ENCODE results near the gene EPB41L4B. TPM values are rescaled to one million over a fixed set of nuclear protein-coding genes. Genes with fewer than 3 reads are reported as not detected.

The EPB41L4B gene
- total and polyA plus RNA-seq, 2 donors (not counting 1 experiment from before 2014, with no cell fraction given): 0.56 to 2.8 TPM

DNA sequence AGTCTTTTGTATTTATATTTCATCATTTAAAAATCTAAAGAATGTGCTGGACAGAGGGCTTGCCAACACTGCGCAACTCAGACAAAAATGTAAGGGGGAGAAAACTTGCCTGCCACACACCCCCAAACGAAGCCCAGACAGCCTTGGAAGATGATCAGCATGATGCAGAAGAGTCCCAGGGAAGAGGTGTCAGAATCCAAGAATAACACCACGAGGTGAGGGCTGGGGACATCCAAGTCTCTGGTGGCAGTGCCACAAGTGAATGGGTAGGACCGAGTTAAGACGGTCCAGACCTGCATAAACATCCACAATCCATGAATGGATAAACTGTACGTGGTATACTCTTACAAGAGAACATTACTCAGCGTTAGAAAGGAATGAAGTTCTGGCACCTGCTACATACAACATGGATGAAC, 10.4 kb downstream of the EPB41L4B start:
- Histone ChIP-seq H3K4me3 (replicated peaks in 1 of 4; ENCODE audit: control extremely low read depth in 1 of 4, insufficient read depth in 1 of 4, low read depth in 3 of 4, low read length in 4 of 4) (no peak overlapping the region), H3K27me3 (ENCODE audit: control insufficient read depth, insufficient read depth, low read length) (no peaks in the 10 kb centered on the region), H3K79me2 (ENCODE audit: control insufficient read depth, insufficient read depth, low read length) (no peaks in the 10 kb centered on the region), H4K20me1 (ENCODE audit: control insufficient read depth, extremely low read depth, insufficient read depth, low read length) (no peaks in the 10 kb centered on the region), H3K4me1 (ENCODE audit: control insufficient read depth, extremely low read depth, insufficient read depth, low read length) (no peaks in the 10 kb centered on the region), H3K36me3 (ENCODE audit: control insufficient read depth, insufficient read depth, low read length) (no peaks in the 10 kb centered on the region), H3K27ac (ENCODE audit: insufficient read depth, low read length) (no peak overlapping the region), H3K9me3 (ENCODE audit: control insufficient read depth, insufficient read depth, low read depth, low read length) (no peaks in the 10 kb centered on the region), H3K4me2 (ENCODE audit: extremely low read depth, insufficient read depth, low read length) (peak overlapping the region; percentile 34), H2AFZ (ENCODE audit: low read length) (no peak overlapping the region), H3K9ac (ENCODE audit: insufficient read depth, low read length) (no peak overlapping the region)
- TF ChIP-seq, protein P1, sequence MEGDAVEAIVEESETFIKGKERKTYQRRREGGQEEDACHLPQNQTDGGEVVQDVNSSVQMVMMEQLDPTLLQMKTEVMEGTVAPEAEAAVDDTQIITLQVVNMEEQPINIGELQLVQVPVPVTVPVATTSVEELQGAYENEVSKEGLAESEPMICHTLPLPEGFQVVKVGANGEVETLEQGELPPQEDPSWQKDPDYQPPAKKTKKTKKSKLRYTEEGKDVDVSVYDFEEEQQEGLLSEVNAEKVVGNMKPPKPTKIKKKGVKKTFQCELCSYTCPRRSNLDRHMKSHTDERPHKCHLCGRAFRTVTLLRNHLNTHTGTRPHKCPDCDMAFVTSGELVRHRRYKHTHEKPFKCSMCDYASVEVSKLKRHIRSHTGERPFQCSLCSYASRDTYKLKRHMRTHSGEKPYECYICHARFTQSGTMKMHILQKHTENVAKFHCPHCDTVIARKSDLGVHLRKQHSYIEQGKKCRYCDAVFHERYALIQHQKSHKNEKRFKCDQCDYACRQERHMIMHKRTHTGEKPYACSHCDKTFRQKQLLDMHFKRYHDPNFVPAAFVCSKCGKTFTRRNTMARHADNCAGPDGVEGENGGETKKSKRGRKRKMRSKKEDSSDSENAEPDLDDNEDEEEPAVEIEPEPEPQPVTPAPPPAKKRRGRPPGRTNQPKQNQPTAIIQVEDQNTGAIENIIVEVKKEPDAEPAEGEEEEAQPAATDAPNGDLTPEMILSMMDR (conservative IDR thresholded peaks at IDR 0.05 in 1 of 2, IDR thresholded peaks at IDR 0.05 in 1 of 2; ENCODE audit: low read depth in 1 of 2, low read length in 2 of 2): no peak
- no peak for TF ChIP-seq EZH2 (IDR thresholded peaks at IDR 0.05; ENCODE audit: low read length, missing control alignments)
- DNase-seq (ENCODE audit: low read depth in 2 of 2): peak; percentile 18 to 74

- Histone ChIP-seq H3K9me3 (ENCODE audit: control insufficient read depth, insufficient read depth, low read depth, low read length) (no peaks in the 10 kb centered on the region), H4K20me1 (ENCODE audit: control insufficient read depth, extremely low read depth, insufficient read depth, low read length) (no peaks in the 10 kb centered on the region), H3K4me2 (ENCODE audit: extremely low read depth, insufficient read depth, low read length) (no peak overlapping the region), H3K9ac (ENCODE audit: insufficient read depth, low read length) (no peak overlapping the region), H3K4me3 (replicated peaks in 1 of 4; ENCODE audit: control extremely low read depth in 1 of 4, insufficient read depth in 1 of 4, low read depth in 3 of 4, low read length in 4 of 4) (no peak overlapping the region), H3K27ac (ENCODE audit: insufficient read depth, low read length) (no peak overlapping the region), H2AFZ (ENCODE audit: low read length) (no peak overlapping the region), H3K79me2 (ENCODE audit: control insufficient read depth, insufficient read depth, low read length) (no peaks in the 10 kb centered on the region), H3K36me3 (ENCODE audit: control insufficient read depth, insufficient read depth, low read length) (no peaks in the 10 kb centered on the region), H3K27me3 (ENCODE audit: control insufficient read depth, insufficient read depth, low read length) (no peaks in the 10 kb centered on the region), H3K4me1 (ENCODE audit: control insufficient read depth, extremely low read depth, insufficient read depth, low read length) (no peaks in the 10 kb centered on the region)
- TF ChIP-seq, protein P1 (conservative IDR thresholded peaks at IDR 0.05 in 1 of 2, IDR thresholded peaks at IDR 0.05 in 1 of 2; ENCODE audit: low read depth in 1 of 2, low read length in 2 of 2): no peak
- no peak for TF ChIP-seq EZH2 (IDR thresholded peaks at IDR 0.05; ENCODE audit: low read length, missing control alignments)
- no peak for DNase-seq (ENCODE audit: low read depth in 2 of 2)
Observed at GRCh38 chr9:109309282-109309681, 11.6 kb downstream of the EPB41L4B start.

DNA sequence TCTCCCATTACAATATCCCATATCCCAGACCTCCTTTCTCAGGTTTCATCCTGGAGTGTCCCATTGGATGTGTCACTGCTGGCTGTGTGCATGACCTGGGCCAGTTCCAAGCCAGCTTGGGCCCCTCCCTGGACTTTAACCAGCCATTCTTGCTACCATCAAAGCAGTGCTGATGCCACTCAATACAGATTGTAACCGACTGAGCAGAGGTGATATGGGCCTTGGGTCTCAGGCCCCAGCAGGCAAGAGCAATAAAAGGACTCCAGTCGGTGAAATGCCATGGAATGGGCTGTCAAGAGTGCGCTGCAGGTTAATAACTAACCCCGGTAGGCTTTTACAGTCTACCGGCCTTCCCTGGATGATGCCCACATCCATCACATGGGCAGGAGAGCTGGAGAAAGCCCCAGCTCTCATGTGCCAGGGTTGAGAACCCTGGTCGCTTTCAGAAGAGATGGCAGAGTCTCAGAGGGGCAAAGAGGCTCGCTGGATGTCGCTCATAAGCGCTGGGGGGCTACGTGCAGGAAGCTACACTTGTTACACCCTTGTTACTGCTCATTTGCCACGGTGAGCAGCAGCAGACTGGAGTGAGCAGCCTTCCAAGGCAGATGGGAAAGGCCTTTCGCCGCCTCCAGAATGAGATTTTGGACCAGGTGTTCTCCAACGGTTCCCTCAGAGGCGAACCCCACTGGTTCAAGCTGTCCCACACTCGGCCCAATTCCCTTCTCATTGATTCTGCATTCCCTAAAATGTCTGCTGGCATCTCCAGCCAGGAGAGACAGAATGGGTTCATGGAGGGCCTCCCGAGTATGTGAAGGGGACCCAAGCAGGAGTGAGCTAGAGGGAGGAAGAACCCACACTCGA, 13.2 kb downstream of the EPB41L4B start:
- no peak overlapping the region for H2AFZ ChIP-seq (ENCODE audit: low read length)
- H3K4me1 ChIP-seq (ENCODE audit: control insufficient read depth, extremely low read depth, insufficient read depth, low read length): no peaks in the 10 kb centered on the region
- H3K9me3 ChIP-seq (ENCODE audit: control insufficient read depth, insufficient read depth, low read depth, low read length): no peaks in the 10 kb centered on the region
- DNase-seq (ENCODE audit: low read depth in 2 of 2): no peak
- H3K27ac ChIP-seq (ENCODE audit: insufficient read depth, low read length): no peak overlapping the region
- no peak overlapping the region for H3K4me3 ChIP-seq (replicated peaks in 1 of 4; ENCODE audit: control extremely low read depth in 1 of 4, insufficient read depth in 1 of 4, low read depth in 3 of 4, low read length in 4 of 4)
- H4K20me1 ChIP-seq (ENCODE audit: control insufficient read depth, extremely low read depth, insufficient read depth, low read length): no peaks in the 10 kb centered on the region
- H3K4me2 ChIP-seq (ENCODE audit: extremely low read depth, insufficient read depth, low read length): no peak overlapping the region
- no peaks in the 10 kb centered on the region for H3K79me2 ChIP-seq (ENCODE audit: control insufficient read depth, insufficient read depth, low read length)
- TF ChIP-seq EZH2 (IDR thresholded peaks at IDR 0.05; ENCODE audit: low read length, missing control alignments): no peak
- no peaks in the 10 kb centered on the region for H3K36me3 ChIP-seq (ENCODE audit: control insufficient read depth, insufficient read depth, low read length)
- no peaks in the 10 kb centered on the region for H3K27me3 ChIP-seq (ENCODE audit: control insufficient read depth, insufficient read depth, low read length)
- no peak overlapping the region for H3K9ac ChIP-seq (ENCODE audit: insufficient read depth, low read length)
